CD4-positive, alpha-beta memory T cell (primary cell): ENCODE data around the gene FHL1. TPM values are rescaled to one million over a fixed set of nuclear protein-coding genes. Genes with fewer than 3 reads are reported as not detected.
A peak's percentile ranks its signal among the peaks of the same experiment; 100 is the strongest.

ENCODE experiments used
- CTCF ChIA-PET: fragments of 350-600 bp; sonication (Branson Sonifier 250); formaldehyde crosslinking; loops from one replicate; lab custom pipeline; 2021; ENCODE audit warnings: inconsistent platforms; ENCODE audit not compliant: partially characterized antibody; lab: Charles Lee
- POLR2A ChIA-PET: fragments of 350-600 bp; sonication (Branson Sonifier 250); formaldehyde crosslinking; loops from one replicate; lab custom pipeline; 2021; ENCODE audit not compliant: partially characterized antibody; lab: Charles Lee
- DNase-seq, 5 donors: peaks; one replicate each; pipeline versions ENCODE4 v3.0.0 to v3.0.0-alpha.2; 2020 to 2022; ENCODE audit warnings: mixed read lengths in 1 of 5
- H3K27ac ChIP-seq: one replicate; pipeline ENCODE4 v1.7.0; 2013; ENCODE audit warnings: low read depth, low read length
- H3K27me3 ChIP-seq: 2 replicates; pipeline ENCODE4 v1.7.0; 2013; ENCODE audit warnings: mild to moderate bottlenecking, low read length, moderate library complexity; ENCODE audit not compliant: insufficient read depth
- H3K36me3 ChIP-seq: 2 replicates; pipeline ENCODE4 v1.7.0; 2013; ENCODE audit warnings: mild to moderate bottlenecking, low read length, moderate library complexity; ENCODE audit not compliant: insufficient read depth
- H3K4me1 ChIP-seq: 2 replicates; pipeline ENCODE4 v1.7.0; 2013; ENCODE audit warnings: mild to moderate bottlenecking, low read length, moderate library complexity; ENCODE audit not compliant: insufficient read depth
- H3K4me3 ChIP-seq, 2 donors: one replicate each; pipeline ENCODE4 v1.7.0; 2013; ENCODE audit warnings: low read length in 2 of 2, mild to moderate bottlenecking in 1 of 2
- H3K9me3 ChIP-seq, 2 donors: one replicate each; pipeline ENCODE4 v1.7.0; 2013; ENCODE audit warnings: low read length in 2 of 2, control low read depth in 1 of 2; ENCODE audit not compliant: control insufficient read depth in 1 of 2
- H3K27ac Mint-ChIP-seq, 7 donors: one replicate each; pipeline ENCODE4 v1.8.0; 2020 to 2021; ENCODE audit warnings: mixed read lengths in 7 of 7, mild to moderate bottlenecking in 6 of 7, inconsistent platforms in 3 of 7, moderate library complexity in 3 of 7
- H3K27me3 Mint-ChIP-seq, 2 donors: one replicate each; pipeline ENCODE4 v1.8.0; 2020 to 2021; ENCODE audit warnings: mixed read lengths in 2 of 2
- H3K36me3 Mint-ChIP-seq, 2 donors: one replicate each; pipeline ENCODE4 v1.8.0; 2020 to 2021; ENCODE audit warnings: mixed read lengths in 2 of 2, inconsistent platforms in 1 of 2, mild to moderate bottlenecking in 1 of 2
- H3K4me1 Mint-ChIP-seq, 4 donors: one replicate each; pipeline ENCODE4 v1.8.0; 2020 to 2021; ENCODE audit warnings: mixed read lengths in 4 of 4, mild to moderate bottlenecking in 1 of 4
- H3K4me3 Mint-ChIP-seq, 8 donors: one replicate each; pipeline ENCODE4 v1.8.0; 2020 to 2021; ENCODE audit warnings: mixed read lengths in 8 of 8, mild to moderate bottlenecking in 7 of 8, moderate library complexity in 6 of 8, inconsistent platforms in 3 of 8
- H3K9me3 Mint-ChIP-seq, 8 donors: one replicate each; pipeline ENCODE4 v1.8.0; 2020 to 2021; ENCODE audit warnings: mixed read lengths in 8 of 8, mild to moderate bottlenecking in 5 of 8, inconsistent platforms in 3 of 8, moderate library complexity in 1 of 8
- intact Hi-C: fragments of 100-400 bp; cut with micrococcal nuclease; formaldehyde crosslinking; loops from one replicate; pipeline ENCODE4 v1.15.1; 2023
- polyA plus RNA-seq, 2 donors: library from polyadenylated mRNA; unstranded; fragments of 300-500 nt; fragmentation: Illumina TruSeq; gene quantifications; one replicate each; pipeline ENCODE4 v1.2.3, GENCODE V29; 2021
- total RNA-seq, 2 experiments: library from RNA; stranded (reverse); gene quantifications; one replicate each; pipeline ENCODE4 v1.2.3, GENCODE V29; 2021

FHL1 gene
- total and polyA plus RNA-seq, 4 experiments from 2014 or later = 32.3 to 58.3 (median 44.1) TPM

DNA sequence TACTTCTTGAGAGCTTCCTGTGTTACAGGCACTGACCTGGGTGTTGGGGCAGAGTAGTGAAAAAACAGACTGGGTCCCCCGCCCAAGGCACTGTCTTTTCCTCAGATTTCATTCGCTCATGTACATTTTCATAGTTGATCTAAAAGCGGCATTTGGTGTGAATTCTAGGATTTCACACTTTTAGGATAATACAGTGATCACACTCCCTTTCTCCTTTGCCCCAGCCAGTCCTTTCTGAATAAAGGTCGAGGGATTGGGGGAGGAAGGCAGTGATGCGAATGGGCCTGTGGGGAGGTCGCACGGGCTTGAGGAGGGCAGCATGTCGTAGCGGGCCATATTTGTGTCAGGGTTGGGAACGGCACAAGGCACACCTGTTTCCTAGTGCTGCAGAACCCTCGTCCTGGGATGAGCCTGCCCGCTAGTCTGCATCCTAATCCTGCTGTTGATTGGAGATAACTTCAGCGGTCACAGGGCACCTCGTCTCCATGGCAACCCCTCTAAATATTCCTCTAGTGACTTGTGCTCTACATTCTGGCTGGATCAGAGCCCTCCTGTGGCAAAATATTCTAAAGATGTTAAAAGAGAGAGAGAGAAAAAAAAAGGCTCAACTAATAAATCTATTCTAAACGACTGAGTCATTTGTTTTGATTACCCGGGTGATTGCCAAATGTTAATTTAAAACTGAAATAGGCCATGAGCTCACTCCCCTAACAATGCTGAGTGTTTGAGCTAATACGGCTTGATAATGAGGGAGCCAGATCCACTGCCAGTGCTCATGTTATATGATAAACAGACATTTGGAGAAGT lies 21.8 kb downstream of the FHL1 start:
- Histone ChIP-seq H3K9me3 (no peaks in the 10 kb centered on the region), H3K27me3 (no peaks in the 10 kb centered on the region), H3K27ac (no peak overlapping the region), H3K4me3 (no peak overlapping the region), H3K36me3 (no peaks in the 10 kb centered on the region), H3K4me1 (no peaks in the 10 kb centered on the region)
- intact Hi-C loops = loop anchor here (5.0 kb wide), 1 partner anchor 33 kb away; no protein-coding TSS in a partner anchor
- H3K4me1 Mint-ChIP-seq = peaks cover 0 to 6% (median 0%) of the 10 kb centered on the region in 4 donors
- ChIA-PET POLR2A (no interaction called here), CTCF (interaction anchor here (1.0 to 1.2 kb wide), 2 partner anchors 141 kb away, joined by 3 to 4 read pairs; no protein-coding TSS in a partner anchor)
- H3K36me3 Mint-ChIP-seq = no peaks in the 10 kb centered on the region
- no peaks in the 10 kb centered on the region for H3K9me3 Mint-ChIP-seq
- H3K27ac Mint-ChIP-seq = no peak overlapping the region
- no peak overlapping the region for H3K4me3 Mint-ChIP-seq
- DNase-seq = no peak
- H3K27me3 Mint-ChIP-seq = no peaks in the 10 kb centered on the region

DNA sequence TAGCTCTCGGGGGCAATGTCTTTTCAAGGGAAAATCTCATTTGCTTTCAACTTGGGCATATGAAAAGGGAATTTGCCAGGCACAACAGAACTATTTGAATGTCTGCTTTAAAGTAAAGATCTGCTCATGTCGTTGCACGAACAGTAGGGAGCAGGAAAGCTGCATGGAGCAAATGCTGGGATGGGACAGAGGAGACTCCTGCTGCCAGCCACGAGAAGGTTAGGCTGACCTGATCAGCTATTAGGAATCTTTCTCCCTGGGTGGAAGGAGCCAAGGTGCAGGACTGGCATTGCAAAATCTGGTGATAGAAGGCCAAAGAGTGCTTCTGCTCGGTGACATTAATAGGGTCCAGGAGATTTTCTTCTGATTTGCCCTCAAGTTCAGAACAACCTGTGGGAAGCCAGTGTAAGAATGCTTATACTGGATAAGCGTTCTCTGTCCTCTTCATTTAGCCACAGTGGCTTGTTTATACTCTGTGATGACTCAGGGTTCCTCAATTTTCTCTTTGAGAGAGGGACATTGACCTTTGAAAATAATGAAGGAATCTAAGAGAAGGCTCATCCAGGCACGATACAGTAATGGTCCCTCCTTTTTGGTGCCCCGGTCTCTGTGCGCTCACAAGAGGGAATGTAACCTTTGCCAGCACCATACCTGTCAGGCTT lies 22.9 kb downstream of the FHL1 start:
- DNase-seq = no peak
- no peak overlapping the region for H3K27ac ChIP-seq
- Mint-ChIP-seq H3K4me3 (no peak overlapping the region), H3K9me3 (no peaks in the 10 kb centered on the region), H3K4me1 (peaks cover 0 to 6% (median 0%) of the 10 kb centered on the region in 4 donors), H3K27ac (no peak overlapping the region), H3K36me3 (no peaks in the 10 kb centered on the region), H3K27me3 (no peaks in the 10 kb centered on the region)
- H3K4me1 ChIP-seq = no peaks in the 10 kb centered on the region
- ChIA-PET CTCF (interaction anchor here (1.2 to 1.3 kb wide), 2 partner anchors 7 to 142 kb away, joined by 4 to 5 read pairs; no protein-coding TSS in a partner anchor), POLR2A (no interaction called here)
- H3K27me3 ChIP-seq = no peaks in the 10 kb centered on the region
- no peaks in the 10 kb centered on the region for H3K9me3 ChIP-seq
- no peak overlapping the region for H3K4me3 ChIP-seq
- H3K36me3 ChIP-seq = no peaks in the 10 kb centered on the region
- intact Hi-C loops = no loop called here

DNA sequence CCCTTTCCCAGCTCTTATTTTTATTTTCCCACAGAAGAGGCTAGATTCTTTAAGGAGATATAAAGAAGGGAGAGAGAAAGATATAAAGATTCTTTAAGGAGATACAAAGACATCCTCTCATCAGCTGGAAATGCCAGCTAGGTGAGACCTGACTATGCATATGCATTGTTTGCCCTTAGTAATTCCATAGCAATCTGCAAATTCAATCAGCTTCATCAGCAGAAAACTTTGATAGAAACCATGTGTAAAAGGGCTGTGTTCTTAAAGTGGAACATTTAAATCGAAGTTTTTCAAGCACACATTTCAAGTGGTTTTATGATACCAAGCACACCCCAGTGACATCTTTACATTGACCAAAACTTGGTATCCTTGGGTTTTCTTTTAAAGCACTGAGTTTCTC lies 24.1 kb downstream of the FHL1 start:
- H3K27ac Mint-ChIP-seq = no peak overlapping the region
- ChIA-PET CTCF (interaction anchor here (1.3 kb wide), 1 partner anchor 8 kb away, joined by 5 read pairs; no protein-coding TSS in a partner anchor), POLR2A (no interaction called here)
- no peaks in the 10 kb centered on the region for H3K9me3 ChIP-seq
- no peaks in the 10 kb centered on the region for H3K9me3 Mint-ChIP-seq
- intact Hi-C loops = no loop called here
- peaks cover 0 to 6% (median 0%) of the 10 kb centered on the region in 4 donors for H3K4me1 Mint-ChIP-seq
- no peaks in the 10 kb centered on the region for H3K27me3 ChIP-seq
- H3K36me3 ChIP-seq = no peaks in the 10 kb centered on the region
- no peak overlapping the region for H3K4me3 ChIP-seq
- peaks cover 2 to 6% of the 10 kb centered on the region in 2 donors for H3K36me3 Mint-ChIP-seq
- DNase-seq = no peak
- H3K27me3 Mint-ChIP-seq = no peaks in the 10 kb centered on the region
- no peak overlapping the region for H3K4me3 Mint-ChIP-seq
- H3K27ac ChIP-seq = no peak overlapping the region
- no peaks in the 10 kb centered on the region for H3K4me1 ChIP-seq

DNA sequence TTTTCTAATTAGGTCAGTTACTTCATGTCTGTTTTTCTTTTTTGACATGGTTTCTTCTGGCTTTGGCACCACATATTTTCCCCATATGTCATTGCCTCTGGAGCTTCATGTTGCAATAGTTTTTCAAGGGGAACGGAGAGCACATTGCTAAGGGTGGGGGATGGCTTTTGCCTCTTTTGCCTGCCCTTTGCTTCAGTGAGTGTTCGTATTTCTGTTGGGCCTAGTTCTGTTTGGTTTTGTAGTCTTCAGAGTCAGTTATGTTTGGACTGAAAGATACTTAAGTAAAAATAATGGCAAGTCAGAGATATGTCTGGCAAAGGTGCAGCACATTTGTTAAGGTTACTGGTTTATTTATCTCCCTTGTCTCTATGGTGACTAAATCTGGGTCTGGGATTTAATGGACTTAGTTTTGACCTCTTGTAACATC lies 29.1 kb downstream of the FHL1 start:
- no peaks in the 10 kb centered on the region for H3K9me3 ChIP-seq
- Mint-ChIP-seq H3K36me3 (peaks cover 5 to 6% of the 10 kb centered on the region in 2 donors), H3K27me3 (no peaks in the 10 kb centered on the region), H3K9me3 (no peaks in the 10 kb centered on the region), H3K4me1 (no peaks in the 10 kb centered on the region), H3K4me3 (no peak overlapping the region), H3K27ac (peak overlapping the region in 1 of 7 donors; percentile 57)
- ChIA-PET CTCF (interaction anchor here (1.4 kb wide), 1 partner anchor 26 kb away, joined by 4 read pairs; no protein-coding TSS in a partner anchor), POLR2A (no interaction called here)
- no peaks in the 10 kb centered on the region for H3K4me1 ChIP-seq
- H3K36me3 ChIP-seq = no peaks in the 10 kb centered on the region
- no peaks in the 10 kb centered on the region for H3K27me3 ChIP-seq
- no peak overlapping the region for H3K4me3 ChIP-seq
- DNase-seq = no peak
- intact Hi-C loops = no loop called here
- H3K27ac ChIP-seq = no peak overlapping the region

DNA sequence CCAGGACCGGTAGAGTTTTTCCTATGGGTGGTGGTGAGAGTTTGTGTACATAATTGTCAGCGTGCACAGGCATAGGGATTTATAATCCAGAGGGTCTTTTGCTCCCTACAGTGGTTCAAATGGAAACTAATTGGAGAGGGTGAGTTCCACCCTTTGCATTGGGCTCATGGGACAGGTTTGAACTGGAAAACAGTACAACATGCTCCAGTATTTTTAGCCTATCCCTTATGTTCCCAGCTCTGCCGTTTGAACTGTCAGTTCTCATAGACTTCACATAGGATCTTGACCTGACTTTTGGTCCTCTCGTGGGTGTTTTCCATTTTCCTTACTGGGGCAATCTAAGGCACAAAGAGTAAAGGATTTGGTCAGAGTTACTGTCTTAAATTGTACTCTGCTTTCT lies 31.8 kb downstream of the FHL1 start:
- intact Hi-C loops = no loop called here

DNA sequence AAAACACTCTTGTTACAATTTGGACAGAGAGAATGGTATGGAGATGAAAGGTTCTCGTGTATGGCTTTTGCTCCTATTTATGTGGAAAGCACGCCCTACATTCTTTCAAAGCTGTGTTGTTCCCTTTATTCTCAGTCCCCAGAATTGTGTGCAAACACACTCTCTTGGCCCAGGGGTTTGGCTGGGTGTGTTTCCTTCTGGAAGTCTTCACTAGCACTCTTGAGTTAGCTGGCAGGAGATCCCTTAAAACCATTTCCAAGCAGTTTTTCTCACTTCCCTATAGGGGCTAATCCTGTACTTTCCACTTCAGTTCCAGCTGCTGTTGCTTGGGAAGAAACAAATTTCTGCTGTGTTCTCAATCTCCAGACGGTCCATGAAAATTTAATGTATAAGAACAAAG lies 35.1 kb downstream of the FHL1 start:
- CTCF ChIA-PET = interaction anchor here (0.7 to 1.6 kb wide), 2 partner anchors 9 to 94 kb away, joined by 3 read pairs; no protein-coding TSS in a partner anchor
- Mint-ChIP-seq H3K36me3 (peaks cover 0 to 3% of the 10 kb centered on the region in 2 donors), H3K4me3 (no peak overlapping the region)

More for the DNA sequence above, 31.8 kb downstream of the FHL1 start:
- no peaks in the 10 kb centered on the region for H3K4me1 ChIP-seq
- ChIA-PET POLR2A (no interaction called here), CTCF (no interaction called here)
- no peak overlapping the region for H3K4me3 ChIP-seq
- no peaks in the 10 kb centered on the region for H3K36me3 ChIP-seq
- Mint-ChIP-seq H3K4me3 (no peak overlapping the region), H3K27me3 (no peaks in the 10 kb centered on the region), H3K9me3 (no peaks in the 10 kb centered on the region), H3K27ac (no peak overlapping the region), H3K36me3 (peaks cover 5 to 6% of the 10 kb centered on the region in 2 donors), H3K4me1 (no peaks in the 10 kb centered on the region)
- no peaks in the 10 kb centered on the region for H3K9me3 ChIP-seq
- H3K27ac ChIP-seq = no peak overlapping the region
- H3K27me3 ChIP-seq = no peaks in the 10 kb centered on the region
- no peak for DNase-seq

DNA sequence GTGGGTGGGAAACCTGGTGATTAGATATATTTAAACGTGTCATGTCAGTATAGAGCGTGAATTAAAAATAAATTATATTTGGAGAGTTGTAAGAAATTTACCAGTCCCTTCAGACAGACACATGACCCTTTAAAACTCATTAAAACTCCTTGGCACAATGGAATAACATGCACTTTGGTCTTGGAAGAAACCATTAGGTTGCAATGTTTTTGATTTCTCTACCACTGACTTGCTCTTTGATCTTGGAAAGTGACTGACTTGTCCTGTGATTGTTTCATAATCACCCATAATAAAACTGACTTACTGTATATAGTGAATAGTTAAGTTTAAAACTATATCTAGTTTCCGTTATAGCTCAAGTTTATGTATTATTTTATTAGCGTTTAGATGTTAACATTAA lies 35.8 kb downstream of the FHL1 start:
- Mint-ChIP-seq H3K36me3 (peaks cover 0 to 3% of the 10 kb centered on the region in 2 donors), H3K9me3 (no peaks in the 10 kb centered on the region), H3K4me1 (peaks cover 0 to 9% (median 0%) of the 10 kb centered on the region in 4 donors), H3K27me3 (no peaks in the 10 kb centered on the region), H3K4me3 (no peak overlapping the region), H3K27ac (no peak overlapping the region)
- Histone ChIP-seq H3K36me3 (no peaks in the 10 kb centered on the region), H3K9me3 (no peaks in the 10 kb centered on the region), H3K27me3 (no peaks in the 10 kb centered on the region), H3K4me3 (no peak overlapping the region), H3K4me1 (no peaks in the 10 kb centered on the region), H3K27ac (no peak overlapping the region)
- ChIA-PET CTCF (interaction anchor here (0.7 to 1.6 kb wide), 2 partner anchors 8 to 93 kb away, joined by 3 read pairs; no protein-coding TSS in a partner anchor), POLR2A (no interaction called here)
- intact Hi-C loops = no loop called here
- no peak for DNase-seq

More for the DNA sequence above, 35.1 kb downstream of the FHL1 start:
- H3K27ac Mint-ChIP-seq = no peak overlapping the region
- Histone ChIP-seq H3K27ac (no peak overlapping the region), H3K27me3 (no peaks in the 10 kb centered on the region), H3K36me3 (no peaks in the 10 kb centered on the region), H3K4me3 (no peak overlapping the region), H3K9me3 (no peaks in the 10 kb centered on the region), H3K4me1 (no peaks in the 10 kb centered on the region)
- no peaks in the 10 kb centered on the region for H3K27me3 Mint-ChIP-seq
- H3K9me3 Mint-ChIP-seq = no peaks in the 10 kb centered on the region
- peaks cover 0 to 9% (median 0%) of the 10 kb centered on the region in 4 donors for H3K4me1 Mint-ChIP-seq
- no peak for DNase-seq
- intact Hi-C loops = no loop called here
- POLR2A ChIA-PET = no interaction called here
